Activated CD4-positive, alpha-beta T cell treated with anti-CD3 and anti-CD28 coated beads, Interleukin-2, amount 50 U/mL, for 1 hour (primary cell): ENCODE data around the gene WHRN.

Experiments used
- DNase-seq: peaks from one replicate; pipeline ENCODE4 v3.0.0-alpha.2; 2020

WHRN gene

GRCh38 chr9:114414346-114414745 is 90.9 kb downstream of the WHRN start:
- DNase-seq, result no peak

- DNase-seq, result no peak
Measured at GRCh38 chr9:114413861-114414301, 91.4 kb downstream of the WHRN start.

- no peak for DNase-seq
Measured at GRCh38 chr9:114412048-114412683, 93.1 kb downstream of the WHRN start.

GRCh38 chr9:114411452-114411851 is 93.8 kb downstream of the WHRN start:
- no peak for DNase-seq

- no peak for DNase-seq
Measured at GRCh38 chr9:114410910-114411309, 94.4 kb downstream of the WHRN start.

- DNase-seq, result no peak
Measured at GRCh38 chr9:114409842-114410241, 95.4 kb downstream of the WHRN start.

- DNase-seq, result no peak
Measured at GRCh38 chr9:114409103-114409780, 96.0 kb downstream of the WHRN start.

GRCh38 chr9:114408645-114409044 is 96.6 kb downstream of the WHRN start:
- no peak for DNase-seq

- DNase-seq, result no peak
Measured at GRCh38 chr9:114407889-114408288, 97.4 kb downstream of the WHRN start.

GRCh38 chr9:114406441-114406840 is 98.8 kb downstream of the WHRN start:
- DNase-seq, result no peak

GRCh38 chr9:114405294-114406034 is 99.8 kb downstream of the WHRN start:
- peak; percentile 79 for DNase-seq

GRCh38 chr9:114404531-114404930 is 100.7 kb downstream of the WHRN start:
- DNase-seq, result no peak

GRCh38 chr9:114403153-114403756 is 102.0 kb downstream of the WHRN start:
- DNase-seq, result no peak

GRCh38 chr9:114401344-114401743 is 103.9 kb downstream of the WHRN start:
- DNase-seq, result no peak

- no peak for DNase-seq
Measured at GRCh38 chr9:114400772-114401171, 104.5 kb downstream of the WHRN start.

GRCh38 chr9:114400219-114400618 is 105.1 kb downstream of the WHRN start:
- no peak for DNase-seq

- DNase-seq, result no peak
Measured at GRCh38 chr9:114399381-114399780, 105.9 kb downstream of the WHRN start.

- peak; percentile 97 for DNase-seq
Measured at GRCh38 chr9:114397848-114398605, 107.2 kb downstream of the WHRN start.

GRCh38 chr9:114397219-114397847 is 107.9 kb downstream of the WHRN start:
- no peak for DNase-seq

- no peak for DNase-seq
Measured at GRCh38 chr9:114396558-114397218, 108.6 kb downstream of the WHRN start.

- DNase-seq, result no peak
Measured at GRCh38 chr9:114395768-114396167, 109.5 kb downstream of the WHRN start.

GRCh38 chr9:114395334-114395617 is 110.0 kb downstream of the WHRN start:
- DNase-seq, result no peak
